22Rv1 (cell line): ENCODE results near the gene AURKA.
"Not testable (repeated sequence)": the region's sequence is repeated elsewhere in the genome, so short reads cannot be mapped to it uniquely, and the experiment has no call there.

Source experiments
- H3K27ac ChIP-seq: fragments of 450-650 bp; 2 replicates; pipeline ENCODE4 v1.5.1; 2017
- ZFX ChIP-seq: fragments of 450-650 bp; IDR thresholded peaks from 2 replicates; pipeline ENCODE4 v1.6.1; 2017; ENCODE audit warnings: antibody characterized with exemption, borderline replicate concordance
- TF ChIP-seq, protein P1 (sequence below): fragments of 450-650 bp; IDR thresholded peaks from 2 replicates; pipeline ENCODE4 v1.5.1; 2017; ENCODE audit warnings: mild to moderate bottlenecking

The AURKA gene

GRCh38 chr20:56392881-56393482 lies 967 bp upstream of the AURKA start:
- H3K27ac ChIP-seq: peak overlapping the region; percentile 95
- TF ChIP-seq, protein P1, sequence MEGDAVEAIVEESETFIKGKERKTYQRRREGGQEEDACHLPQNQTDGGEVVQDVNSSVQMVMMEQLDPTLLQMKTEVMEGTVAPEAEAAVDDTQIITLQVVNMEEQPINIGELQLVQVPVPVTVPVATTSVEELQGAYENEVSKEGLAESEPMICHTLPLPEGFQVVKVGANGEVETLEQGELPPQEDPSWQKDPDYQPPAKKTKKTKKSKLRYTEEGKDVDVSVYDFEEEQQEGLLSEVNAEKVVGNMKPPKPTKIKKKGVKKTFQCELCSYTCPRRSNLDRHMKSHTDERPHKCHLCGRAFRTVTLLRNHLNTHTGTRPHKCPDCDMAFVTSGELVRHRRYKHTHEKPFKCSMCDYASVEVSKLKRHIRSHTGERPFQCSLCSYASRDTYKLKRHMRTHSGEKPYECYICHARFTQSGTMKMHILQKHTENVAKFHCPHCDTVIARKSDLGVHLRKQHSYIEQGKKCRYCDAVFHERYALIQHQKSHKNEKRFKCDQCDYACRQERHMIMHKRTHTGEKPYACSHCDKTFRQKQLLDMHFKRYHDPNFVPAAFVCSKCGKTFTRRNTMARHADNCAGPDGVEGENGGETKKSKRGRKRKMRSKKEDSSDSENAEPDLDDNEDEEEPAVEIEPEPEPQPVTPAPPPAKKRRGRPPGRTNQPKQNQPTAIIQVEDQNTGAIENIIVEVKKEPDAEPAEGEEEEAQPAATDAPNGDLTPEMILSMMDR: no peak
- no peak for TF ChIP-seq ZFX

DNA sequence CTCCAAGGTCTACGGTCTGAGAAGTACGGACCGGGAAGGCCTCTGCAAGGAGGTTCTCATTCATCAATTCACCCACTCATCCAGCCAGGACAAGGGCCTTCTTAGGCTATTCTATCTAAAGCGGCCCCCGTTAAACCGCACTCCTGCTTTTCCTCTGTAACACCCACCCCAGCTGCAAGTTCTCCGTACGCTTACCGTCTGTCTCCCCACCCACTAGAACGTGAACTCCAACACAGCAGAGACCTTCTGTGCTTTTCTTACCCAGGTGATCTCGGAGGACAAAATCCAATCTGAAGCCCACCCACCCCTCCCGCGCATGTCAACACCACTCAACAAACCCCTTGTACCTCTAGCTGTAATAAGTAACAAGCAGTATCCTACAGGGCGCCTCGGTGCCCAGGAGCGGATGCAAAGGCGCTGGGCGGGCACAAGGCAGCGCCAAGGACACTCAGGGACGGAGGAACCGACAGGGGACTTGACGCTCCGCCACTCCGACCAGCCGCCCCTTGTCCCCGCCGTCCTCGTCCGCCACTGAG lies 351 bp downstream of the AURKA start:
- peak overlapping the region; percentile 95 for H3K27ac ChIP-seq
- TF ChIP-seq, protein P1: no peak
- no peak for TF ChIP-seq ZFX

DNA sequence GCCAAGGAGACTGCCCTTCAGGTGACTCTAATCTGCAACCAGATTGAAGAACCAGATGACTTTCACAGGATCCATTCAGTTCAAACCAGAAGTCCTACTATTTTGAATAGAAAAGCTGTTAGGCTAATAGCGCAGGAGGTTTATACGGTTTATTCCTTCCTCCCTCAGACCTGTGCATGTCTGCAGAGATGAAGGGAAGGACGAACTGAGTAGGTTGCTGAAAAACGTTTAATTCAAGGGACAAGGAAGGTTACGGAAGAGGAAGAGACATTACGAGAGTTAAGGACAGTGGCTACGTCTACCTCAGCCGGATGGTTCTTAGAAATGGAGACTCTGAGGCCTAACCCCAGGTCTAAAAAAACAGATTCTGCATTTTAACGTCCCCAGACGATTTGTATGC lies 978 bp downstream of the AURKA start:
- peak overlapping the region; percentile 95 for H3K27ac ChIP-seq
- no peak for TF ChIP-seq ZFX

GRCh38 chr20:56390396-56390795 lies 1.6 kb downstream of the AURKA start:
- not testable (repeated sequence) for H3K27ac ChIP-seq

DNA sequence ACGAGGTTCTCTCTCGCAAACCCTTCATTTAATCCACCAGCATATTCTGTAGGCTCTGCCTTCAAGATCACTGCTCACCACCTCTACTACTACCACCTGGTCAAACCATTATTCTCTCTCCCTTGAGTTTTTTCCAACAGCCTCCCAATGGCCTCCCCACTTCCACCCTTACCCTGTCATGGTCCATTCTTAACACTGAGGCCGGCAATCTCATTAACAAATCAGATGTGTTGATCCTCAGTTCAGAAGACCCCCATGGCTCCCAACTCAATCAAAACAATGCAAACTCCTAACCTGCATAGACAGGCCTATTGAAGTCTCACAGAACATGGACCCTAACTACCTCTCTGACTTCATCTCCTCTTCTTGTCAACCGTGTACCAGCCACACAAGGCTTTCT lies 2.2 kb downstream of the AURKA start:
- no peak for TF ChIP-seq ZFX
- TF ChIP-seq, protein P1: no peak
- H3K27ac ChIP-seq: no peak overlapping the region

GRCh38 chr20:56388882-56389281 lies 3.1 kb downstream of the AURKA start:
- TF ChIP-seq, protein P1: no peak
- TF ChIP-seq ZFX: no peak
- no peak overlapping the region for H3K27ac ChIP-seq

DNA sequence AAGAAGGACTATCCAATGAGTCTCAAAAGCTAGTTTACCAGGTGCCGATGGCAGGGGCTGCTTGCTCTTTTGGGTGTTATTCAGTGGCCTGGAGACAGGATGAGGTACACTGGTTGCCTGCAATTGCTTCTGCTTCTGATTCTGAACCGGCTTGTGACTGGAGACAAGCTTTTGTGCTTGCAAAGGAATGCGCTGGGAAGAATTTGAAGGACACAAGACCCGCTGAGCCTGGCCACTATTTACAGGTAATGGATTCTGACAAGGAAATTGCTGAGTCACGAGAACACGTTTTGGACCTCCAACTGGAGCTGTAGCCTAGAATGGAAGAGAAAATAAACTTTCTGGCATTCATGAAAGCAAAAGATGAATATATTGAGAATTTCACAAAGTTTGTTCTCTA lies 5.8 kb downstream of the AURKA start:
- no peak overlapping the region for H3K27ac ChIP-seq
- no peak for TF ChIP-seq ZFX
- TF ChIP-seq, protein P1: no peak

GRCh38 chr20:56385130-56385529 lies 6.9 kb downstream of the AURKA start:
- no peak overlapping the region for H3K27ac ChIP-seq
- TF ChIP-seq, protein P1: no peak
- no peak for TF ChIP-seq ZFX
